H9 (cell line): ENCODE data around the gene HHIPL2. TPM values are rescaled to one million over a fixed set of nuclear protein-coding genes. Genes with fewer than 3 reads are reported as not detected.
"Not testable (repeated sequence)": the region's sequence is repeated elsewhere in the genome, so short reads cannot be mapped to it uniquely, and the experiment has no call there.

ENCODE experiments used
- DNase-seq: peaks from one replicate; pipeline ENCODE4 v3.0.0-alpha.2; 2017
- H2AFZ ChIP-seq: one replicate; pipeline ENCODE4 v1.6.1; 2013; ENCODE audit warnings: mild to moderate bottlenecking, low read length, control low read depth, moderate library complexity
- H2AK5ac ChIP-seq: 2 replicates; pipeline ENCODE4 v1.6.1; 2013; ENCODE audit warnings: low read length, control low read depth, mixed read lengths; ENCODE audit not compliant: insufficient read length
- H2BK120ac ChIP-seq: one replicate; pipeline ENCODE4 v1.6.1; 2013; ENCODE audit warnings: low read depth, mild to moderate bottlenecking, low read length, control low read depth, inconsistent platforms; ENCODE audit not compliant: poor library complexity, severe bottlenecking
- H2BK12ac ChIP-seq: 2 replicates; pipeline ENCODE4 v1.6.1; 2013; ENCODE audit warnings: low read length, control low read depth, mixed read lengths, low read depth; ENCODE audit not compliant: insufficient read length
- H2BK15ac ChIP-seq: 2 replicates; pipeline ENCODE4 v1.6.1; 2013; ENCODE audit warnings: low read depth, low read length, control low read depth
- H2BK20ac ChIP-seq: one replicate; pipeline ENCODE4 v1.6.1; 2013; ENCODE audit warnings: low read depth, mild to moderate bottlenecking, low read length, control low read depth, inconsistent platforms; ENCODE audit not compliant: poor library complexity, severe bottlenecking
- H2BK5ac ChIP-seq: 2 replicates; pipeline ENCODE4 v1.6.1; 2013; ENCODE audit warnings: low read length, control low read depth, mixed read lengths; ENCODE audit not compliant: insufficient read length
- H3K14ac ChIP-seq: 2 replicates; pipeline ENCODE4 v1.6.1; 2013; ENCODE audit warnings: low read length, control low read depth; ENCODE audit not compliant: insufficient read depth
- H3K18ac ChIP-seq: 2 replicates; pipeline ENCODE4 v1.6.1; 2013; ENCODE audit warnings: low read depth, mild to moderate bottlenecking, mixed read lengths, low read length, control low read depth; ENCODE audit not compliant: insufficient read length
- H3K23ac ChIP-seq: 2 replicates; pipeline ENCODE4 v1.6.1; 2013; ENCODE audit warnings: low read length, control low read depth, mixed read lengths, low read depth; ENCODE audit not compliant: insufficient read length
- H3K23me2 ChIP-seq: 2 replicates; pipeline ENCODE4 v1.6.1; 2013; ENCODE audit warnings: low read depth, mild to moderate bottlenecking, mixed read lengths, low read length, control low read depth; ENCODE audit not compliant: insufficient read length, poor library complexity, severe bottlenecking
- H3K27ac ChIP-seq: 2 replicates; pipeline ENCODE4 v1.5.1; 2013; ENCODE audit warnings: low read length, control low read depth, mixed read lengths, low read depth; ENCODE audit not compliant: insufficient read length
- H3K27me3 ChIP-seq: 2 replicates; pipeline ENCODE4 v1.6.1; 2013; ENCODE audit warnings: low read length, control low read depth, inconsistent platforms; ENCODE audit not compliant: insufficient read depth
- H3K4ac ChIP-seq: 2 replicates; pipeline ENCODE4 v1.6.1; 2013; ENCODE audit warnings: low read depth, mild to moderate bottlenecking, control low read depth, inconsistent platforms, low read length, moderate library complexity
- H3K4me1 ChIP-seq: 2 replicates; pipeline ENCODE4 v1.6.1; 2013; ENCODE audit warnings: low read length, control low read depth, inconsistent platforms; ENCODE audit not compliant: insufficient read depth
- H3K4me2 ChIP-seq: 2 replicates; pipeline ENCODE4 v1.6.1; 2013; ENCODE audit warnings: low read length, control low read depth, mixed read lengths; ENCODE audit not compliant: insufficient read length, insufficient read depth
- H3K56ac ChIP-seq: 2 replicates; pipeline ENCODE4 v1.6.1; 2013; ENCODE audit warnings: low read depth, mild to moderate bottlenecking, mixed read lengths, low read length, control low read depth; ENCODE audit not compliant: insufficient read length
- H3K79me1 ChIP-seq: 2 replicates; pipeline ENCODE4 v1.6.1; 2013; ENCODE audit warnings: low read depth, mild to moderate bottlenecking, moderate library complexity, low read length, control low read depth, inconsistent platforms; ENCODE audit not compliant: insufficient read depth, poor library complexity, severe bottlenecking
- H3K79me2 ChIP-seq: 2 replicates; pipeline ENCODE4 v1.6.1; 2013; ENCODE audit warnings: low read length, control low read depth, inconsistent platforms; ENCODE audit not compliant: insufficient read depth
- H3K9ac ChIP-seq: 2 replicates; pipeline ENCODE4 v1.6.1; 2013; ENCODE audit warnings: low read length, control low read depth, mixed read lengths; ENCODE audit not compliant: insufficient read length; ENCODE audit errors: extremely low read depth
- H3K9me3 ChIP-seq: one replicate; pipeline ENCODE4 v1.6.1; 2013; ENCODE audit warnings: low read depth, low read length, inconsistent platforms; ENCODE audit not compliant: control insufficient read depth
- H3T11ph ChIP-seq: one replicate; pipeline ENCODE4 v1.6.1; 2013; ENCODE audit warnings: mild to moderate bottlenecking, low read length, control low read depth, inconsistent platforms
- H4K20me1 ChIP-seq: one replicate; pipeline ENCODE4 v1.6.1; 2013; ENCODE audit not compliant: control insufficient read depth, insufficient read length, insufficient read depth
- H4K5ac ChIP-seq: 2 replicates; pipeline ENCODE4 v1.6.1; 2013; ENCODE audit warnings: low read depth, mild to moderate bottlenecking, mixed read lengths, low read length, control low read depth; ENCODE audit not compliant: insufficient read length
- H4K8ac ChIP-seq: replicated peaks from 2 replicates; pipeline ENCODE4 v1.6.1; 2013; ENCODE audit warnings: low read length, control low read depth, mixed read lengths, low read depth; ENCODE audit not compliant: insufficient read length
- H4K91ac ChIP-seq: 2 replicates; pipeline ENCODE4 v1.6.1; 2013; ENCODE audit warnings: low read depth, mild to moderate bottlenecking, moderate library complexity, mixed read lengths, low read length, control low read depth; ENCODE audit not compliant: insufficient read length
- H3K27ac Mint-ChIP-seq, 3 experiments: 2 replicates in 2 of 3; 3 replicates in 1 of 3; pipeline ENCODE4 v1.8.0; 2020 to 2021; ENCODE audit warnings: mixed read lengths in 3 of 3, mild to moderate bottlenecking in 1 of 3, moderate library complexity in 1 of 3
- H3K27me3 Mint-ChIP-seq: 2 replicates; pipeline ENCODE4 v1.8.0; 2021; ENCODE audit warnings: low read depth, mild to moderate bottlenecking, moderate library complexity, mixed read lengths
- H3K36me3 Mint-ChIP-seq, 3 experiments: 2 replicates in 2 of 3; 3 replicates in 1 of 3; pipeline ENCODE4 v1.8.0; 2020 to 2021; ENCODE audit warnings: low read depth in 3 of 3, mixed read lengths in 3 of 3; ENCODE audit not compliant: insufficient read depth in 1 of 3
- H3K4me1 Mint-ChIP-seq, 2 experiments: 2 replicates each; pipeline ENCODE4 v1.8.0; 2020; ENCODE audit warnings: mixed read lengths in 2 of 2
- H3K4me3 Mint-ChIP-seq, 2 experiments: 2 replicates in 1 of 2; 3 replicates in 1 of 2; pipeline ENCODE4 v1.8.0; 2020 to 2021; ENCODE audit warnings: mild to moderate bottlenecking in 2 of 2, mixed read lengths in 2 of 2, moderate library complexity in 1 of 2
- H3K9me3 Mint-ChIP-seq, 2 experiments: 2 replicates in 1 of 2; 3 replicates in 1 of 2; pipeline ENCODE4 v1.8.0; 2020; ENCODE audit warnings: mild to moderate bottlenecking in 2 of 2, mixed read lengths in 2 of 2, moderate library complexity in 1 of 2
- WGBS: extraction: QIAGEN DNeasy Blood & Tissue Kit; methylation state at CpG from one replicate; pipeline ENCODE4 v1.1.7; 2013; ENCODE audit warnings: missing lambda C conversion rate, low lambda C conversion rate, mixed read lengths; ENCODE audit not compliant: insufficient read length; ENCODE audit errors: extremely low coverage; 5-methylcytosine and 5-hydroxymethylcytosine counted together
- total RNA-seq: library from RNA; stranded (reverse); gene quantifications from 2 replicates; pipeline ENCODE4 v1.2.1, GENCODE V29; 2021
- TF ChIP-seq, protein P1 (sequence below): fragments of 200-600 bp; sonication (generic); conservative IDR thresholded peaks from 3 replicates; pipeline ENCODE4 v1.8.0; 2021; ENCODE audit warnings: antibody characterized with exemption, mild to moderate bottlenecking

Gene HHIPL2
- total RNA-seq, 1 experiment from 2014 or later: 0.39 TPM

- H3K36me3 Mint-ChIP-seq: not testable (repeated sequence)
These were observed 71.5 kb downstream of the HHIPL2 start for GRCh38 chr1:222476436-222476835.

DNA sequence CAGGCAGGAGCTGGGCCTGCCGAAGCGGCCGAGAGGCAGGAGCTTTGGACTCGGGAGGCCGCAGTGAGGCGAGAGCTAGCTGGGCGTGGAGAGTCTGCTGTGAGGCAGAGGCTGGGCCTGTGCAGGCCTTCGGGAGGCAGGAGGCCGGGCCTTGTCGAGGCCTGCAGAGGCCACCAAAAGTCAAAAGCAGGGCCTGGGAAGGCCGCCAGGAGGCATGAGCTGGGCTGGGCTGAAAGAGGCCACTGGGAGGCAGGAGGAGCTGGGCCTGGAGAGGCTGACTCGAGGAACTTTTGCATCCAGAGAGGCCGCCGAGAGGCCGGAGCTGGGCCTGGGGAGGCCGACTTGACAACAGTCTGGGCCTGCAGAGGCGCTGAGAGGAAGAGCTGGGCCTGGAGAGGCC is 74.2 kb downstream of the HHIPL2 start:
- not testable (repeated sequence) for DNase-seq, H3K27me3 Mint-ChIP-seq, H3K23ac ChIP-seq, H4K91ac ChIP-seq, H4K20me1 ChIP-seq, H3K14ac ChIP-seq, H3K4me1 ChIP-seq, H3K56ac ChIP-seq, H3K18ac ChIP-seq, H3K9ac ChIP-seq, H2BK12ac ChIP-seq, H4K8ac ChIP-seq, H2BK120ac ChIP-seq, H3K27me3 ChIP-seq, H2BK20ac ChIP-seq, H3K79me1 ChIP-seq, H2BK15ac ChIP-seq, H2AFZ ChIP-seq, H3K36me3 Mint-ChIP-seq, H3K4me1 Mint-ChIP-seq, H3K4me2 ChIP-seq, H3K9me3 ChIP-seq, H3K79me2 ChIP-seq, H3K27ac Mint-ChIP-seq, H4K5ac ChIP-seq, H3K27ac ChIP-seq, H3K23me2 ChIP-seq, H3T11ph ChIP-seq, H3K4ac ChIP-seq, H3K9me3 Mint-ChIP-seq, H2AK5ac ChIP-seq, H2BK5ac ChIP-seq
- no CpG with 5 or more reads among the region's 17 CpGs for WGBS
- peak overlapping the region in 1 of 2 experiments; percentile 20; a peak in 1 of 5 replicates for H3K4me3 Mint-ChIP-seq

More at GRCh38 chr1:222476436-222476835, 71.5 kb downstream of the HHIPL2 start:
- not testable (repeated sequence) for H3K18ac ChIP-seq, H3K27me3 Mint-ChIP-seq, H3K27me3 ChIP-seq, H3K4me1 Mint-ChIP-seq, H3K9ac ChIP-seq, H3K9me3 ChIP-seq, H3K9me3 Mint-ChIP-seq, H2AFZ ChIP-seq, H2BK15ac ChIP-seq, H4K8ac ChIP-seq, H3K4me1 ChIP-seq, H2BK120ac ChIP-seq, H2AK5ac ChIP-seq, DNase-seq, H3K4me2 ChIP-seq, H3T11ph ChIP-seq, H3K14ac ChIP-seq, H4K5ac ChIP-seq, H3K27ac ChIP-seq, H3K4ac ChIP-seq, H3K27ac Mint-ChIP-seq, H3K23ac ChIP-seq, H2BK20ac ChIP-seq, H4K20me1 ChIP-seq, H2BK5ac ChIP-seq, H3K4me3 Mint-ChIP-seq, H4K91ac ChIP-seq, H2BK12ac ChIP-seq, H3K79me2 ChIP-seq, H3K56ac ChIP-seq, H3K79me1 ChIP-seq, H3K23me2 ChIP-seq
- TF ChIP-seq, protein P1, sequence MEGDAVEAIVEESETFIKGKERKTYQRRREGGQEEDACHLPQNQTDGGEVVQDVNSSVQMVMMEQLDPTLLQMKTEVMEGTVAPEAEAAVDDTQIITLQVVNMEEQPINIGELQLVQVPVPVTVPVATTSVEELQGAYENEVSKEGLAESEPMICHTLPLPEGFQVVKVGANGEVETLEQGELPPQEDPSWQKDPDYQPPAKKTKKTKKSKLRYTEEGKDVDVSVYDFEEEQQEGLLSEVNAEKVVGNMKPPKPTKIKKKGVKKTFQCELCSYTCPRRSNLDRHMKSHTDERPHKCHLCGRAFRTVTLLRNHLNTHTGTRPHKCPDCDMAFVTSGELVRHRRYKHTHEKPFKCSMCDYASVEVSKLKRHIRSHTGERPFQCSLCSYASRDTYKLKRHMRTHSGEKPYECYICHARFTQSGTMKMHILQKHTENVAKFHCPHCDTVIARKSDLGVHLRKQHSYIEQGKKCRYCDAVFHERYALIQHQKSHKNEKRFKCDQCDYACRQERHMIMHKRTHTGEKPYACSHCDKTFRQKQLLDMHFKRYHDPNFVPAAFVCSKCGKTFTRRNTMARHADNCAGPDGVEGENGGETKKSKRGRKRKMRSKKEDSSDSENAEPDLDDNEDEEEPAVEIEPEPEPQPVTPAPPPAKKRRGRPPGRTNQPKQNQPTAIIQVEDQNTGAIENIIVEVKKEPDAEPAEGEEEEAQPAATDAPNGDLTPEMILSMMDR: 0 out of 3 replicates have a peak, but pooled peaks have one; percentile 12
- WGBS: no CpG with 5 or more reads among the region's 5 CpGs
